Activated T-helper 2 cell treated with anti-CD3 and anti-CD28 coated beads, Interferon-gamma antibody, Interleukin-2, Interleukin-4, amounts not matched to agents 10 μg/mL and 5 μg/mL and 100 μg/mL, durations not matched to agents 14 hours and 24 hours and 36 hours (primary cell): ENCODE data around the gene MARS1. TPM values are rescaled to one million over a fixed set of nuclear protein-coding genes. Genes with fewer than 3 reads are reported as not detected.
"Not testable (repeated sequence)": the region's sequence is repeated elsewhere in the genome, so short reads cannot be mapped to it uniquely, and the experiment has no call there.

Source experiments
- DNase-seq: peaks from one replicate; pipeline ENCODE4 v3.0.0; 2021; ENCODE audit warnings: low spot score
- H3K27ac Mint-ChIP-seq: one replicate; pipeline ENCODE4 v1.8.0; 2021; ENCODE audit warnings: mixed read lengths
- H3K27me3 Mint-ChIP-seq: one replicate; pipeline ENCODE4 v1.8.0; 2021; ENCODE audit warnings: low read depth, mixed read lengths
- H3K36me3 Mint-ChIP-seq: one replicate; pipeline ENCODE4 v1.8.0; 2021; ENCODE audit warnings: low read depth, mixed read lengths
- H3K4me1 Mint-ChIP-seq: one replicate; pipeline ENCODE4 v1.8.0; 2021; ENCODE audit warnings: low read depth, mixed read lengths
- H3K4me3 Mint-ChIP-seq: one replicate; pipeline ENCODE4 v1.8.0; 2021; ENCODE audit warnings: low read depth, mild to moderate bottlenecking, moderate library complexity, mixed read lengths
- H3K9me3 Mint-ChIP-seq: one replicate; pipeline ENCODE4 v1.8.0; 2021; ENCODE audit warnings: mixed read lengths
- intact Hi-C: fragments of 100-400 bp; cut with micrococcal nuclease; formaldehyde crosslinking; loops from one replicate; pipeline ENCODE4 v1.15.1; 2023
- total RNA-seq: library from RNA; stranded (reverse); gene quantifications from 2 replicates; pipeline ENCODE4 v1.2.3, GENCODE V29; 2022

Gene MARS1
- 249 and 257 TPM in 2 replicates for total RNA-seq

- Mint-ChIP-seq H3K36me3 (peaks cover 49% of the 10 kb centered on the region), H3K27ac (peak within 1 kb of the TSS; percentile 95), H3K27me3 (no peaks in the 10 kb centered on the region), H3K4me3 (peak within 1 kb of the TSS; percentile 99), H3K9me3 (no peaks in the 10 kb centered on the region), H3K4me1 (peaks cover 25% of the 10 kb centered on the region)
- intact Hi-C loops = loop anchor here (1.0 to 5.0 kb wide), 4 partner anchors 8 to 255 kb away; partner anchors contain the start of genes ARHGAP9, DCTN2 and DDIT3
- DNase-seq = peak; percentile 92
These were observed at the start of gene MARS1 for GRCh38 chr12:57487597-57488401. TSS of gene MARS1 (plus strand) at chr12:57488068. CDS start at chr12:57488091, 23 bp downstream.

- no peak for DNase-seq
- Mint-ChIP-seq H3K4me3 (no peak overlapping the region), H3K27me3 (peaks cover 9% of the 10 kb centered on the region), H3K4me1 (peaks cover 4% of the 10 kb centered on the region), H3K9me3 (peaks cover 7% of the 10 kb centered on the region), H3K36me3 (peaks cover 3% of the 10 kb centered on the region), H3K27ac (no peak overlapping the region)
- intact Hi-C loops = no loop called here
These were observed 49.5 kb upstream of the MARS1 start for GRCh38 chr12:57438400-57438799.

GRCh38 chr12:57439762-57440266 is 48.1 kb upstream of the MARS1 start:
- H3K27me3 Mint-ChIP-seq = peaks cover 9% of the 10 kb centered on the region
- intact Hi-C loops = no loop called here
- no peak for DNase-seq
- H3K4me1 Mint-ChIP-seq = peaks cover 6% of the 10 kb centered on the region
- no peak overlapping the region for H3K27ac Mint-ChIP-seq
- peaks cover 3% of the 10 kb centered on the region for H3K36me3 Mint-ChIP-seq
- no peak overlapping the region for H3K4me3 Mint-ChIP-seq
- peaks cover 7% of the 10 kb centered on the region for H3K9me3 Mint-ChIP-seq

GRCh38 chr12:57441393-57441792 is 46.5 kb upstream of the MARS1 start:
- intact Hi-C loops, H3K4me1 Mint-ChIP-seq, H3K27ac Mint-ChIP-seq, H3K4me3 Mint-ChIP-seq, H3K27me3 Mint-ChIP-seq, DNase-seq, H3K9me3 Mint-ChIP-seq, H3K36me3 Mint-ChIP-seq: not testable (repeated sequence)

GRCh38 chr12:57441846-57442427 is 45.9 kb upstream of the MARS1 start:
- Mint-ChIP-seq H3K4me3 (no peak overlapping the region), H3K27ac (no peak overlapping the region), H3K36me3 (peaks cover 3% of the 10 kb centered on the region), H3K4me1 (peaks cover 11% of the 10 kb centered on the region), H3K27me3 (peaks cover 9% of the 10 kb centered on the region), H3K9me3 (peaks cover 7% of the 10 kb centered on the region)
- intact Hi-C loops = no loop called here
- no peak for DNase-seq

GRCh38 chr12:57444337-57444736 is 43.5 kb upstream of the MARS1 start:
- intact Hi-C loops, H3K4me3 Mint-ChIP-seq, H3K36me3 Mint-ChIP-seq, H3K9me3 Mint-ChIP-seq, DNase-seq, H3K27me3 Mint-ChIP-seq: not testable (repeated sequence)
- Mint-ChIP-seq H3K4me1 (peaks cover 11% of the 10 kb centered on the region), H3K27ac (peak overlapping the region; percentile 52)

- intact Hi-C loops = no loop called here
- H3K4me1 Mint-ChIP-seq = peaks cover 11% of the 10 kb centered on the region
- DNase-seq = no peak
- peaks cover 7% of the 10 kb centered on the region for H3K27me3 Mint-ChIP-seq
- peaks cover 3% of the 10 kb centered on the region for H3K36me3 Mint-ChIP-seq
- no peak overlapping the region for H3K4me3 Mint-ChIP-seq
- H3K9me3 Mint-ChIP-seq = peaks cover 7% of the 10 kb centered on the region
- H3K27ac Mint-ChIP-seq = peak overlapping the region; percentile 9
These were observed 43.1 kb upstream of the MARS1 start for GRCh38 chr12:57444744-57445143.

- peaks cover 20% of the 10 kb centered on the region for H3K4me1 Mint-ChIP-seq
- peaks cover 2% of the 10 kb centered on the region for H3K27me3 Mint-ChIP-seq
- H3K4me3 Mint-ChIP-seq = no peak overlapping the region
- H3K36me3 Mint-ChIP-seq = peaks cover 3% of the 10 kb centered on the region
- H3K27ac Mint-ChIP-seq = no peak overlapping the region
- no peak for DNase-seq
- intact Hi-C loops = no loop called here
- peaks cover 7% of the 10 kb centered on the region for H3K9me3 Mint-ChIP-seq
These were observed 41.4 kb upstream of the MARS1 start for GRCh38 chr12:57446292-57446960.

- H3K4me1 Mint-ChIP-seq = peaks cover 28% of the 10 kb centered on the region
- H3K27me3 Mint-ChIP-seq = no peaks in the 10 kb centered on the region
- H3K27ac Mint-ChIP-seq = no peak overlapping the region
- H3K4me3 Mint-ChIP-seq = no peak overlapping the region
- H3K9me3 Mint-ChIP-seq = no peaks in the 10 kb centered on the region
- no peaks in the 10 kb centered on the region for H3K36me3 Mint-ChIP-seq
- no peak for DNase-seq
- intact Hi-C loops = no loop called here
These were observed 39.2 kb upstream of the MARS1 start for GRCh38 chr12:57448669-57449068.

GRCh38 chr12:57449375-57449774 is 38.5 kb upstream of the MARS1 start:
- no peak overlapping the region for H3K4me3 Mint-ChIP-seq

GRCh38 chr12:57450057-57450456 is 37.8 kb upstream of the MARS1 start:
- Mint-ChIP-seq H3K9me3 (no peaks in the 10 kb centered on the region), H3K4me3 (no peak overlapping the region), H3K27me3 (no peaks in the 10 kb centered on the region), H3K27ac (no peak overlapping the region), H3K4me1 (peaks cover 26% of the 10 kb centered on the region), H3K36me3 (no peaks in the 10 kb centered on the region)
- DNase-seq = no peak
- intact Hi-C loops = no loop called here

More at GRCh38 chr12:57449375-57449774, 38.5 kb upstream of the MARS1 start:
- H3K36me3 Mint-ChIP-seq = no peaks in the 10 kb centered on the region
- no peak overlapping the region for H3K27ac Mint-ChIP-seq
- H3K9me3 Mint-ChIP-seq = no peaks in the 10 kb centered on the region
- H3K4me1 Mint-ChIP-seq = peaks cover 28% of the 10 kb centered on the region
- no peak for DNase-seq
- intact Hi-C loops = no loop called here
- no peaks in the 10 kb centered on the region for H3K27me3 Mint-ChIP-seq

- no peak for DNase-seq
- H3K36me3 Mint-ChIP-seq = no peaks in the 10 kb centered on the region
- H3K4me1 Mint-ChIP-seq = peaks cover 31% of the 10 kb centered on the region
- H3K27ac Mint-ChIP-seq = peak overlapping the region; percentile 8
- H3K27me3 Mint-ChIP-seq = no peaks in the 10 kb centered on the region
- H3K9me3 Mint-ChIP-seq = no peaks in the 10 kb centered on the region
- H3K4me3 Mint-ChIP-seq = no peak overlapping the region
- intact Hi-C loops = no loop called here
These were observed 36.6 kb upstream of the MARS1 start for GRCh38 chr12:57451233-57451778.
